Limb (tissue), 2 donors: Measurements from ENCODE around the gene SFN.
A peak's percentile ranks its signal among the peaks of the same experiment; 100 is the strongest.
"Not testable (repeated sequence)": the region's sequence is repeated elsewhere in the genome, so short reads cannot be mapped to it uniquely, and the experiment has no call there.

Experiments
- DNase-seq, 2 donors: peaks; one replicate each; pipeline ENCODE4 v3.0.0-alpha.2; 2016; ENCODE audit errors: extremely low spot score in 2 of 2

Gene SFN

GRCh38 chr1:26864610-26865480, 1.9 kb downstream of the SFN start:
- DNase-seq, result peak; percentile 98

- DNase-seq, result not testable (repeated sequence)
These were observed 10.1 kb downstream of the SFN start for GRCh38 chr1:26873097-26873496.

- DNase-seq, result no peak
These were observed 11.9 kb downstream of the SFN start for GRCh38 chr1:26874896-26875295.

- no peak for DNase-seq
These were observed 14.4 kb downstream of the SFN start for GRCh38 chr1:26877326-26877725.

GRCh38 chr1:26879793-26880192, 16.8 kb downstream of the SFN start:
- no peak for DNase-seq

GRCh38 chr1:26881611-26882010, 18.7 kb downstream of the SFN start:
- not testable (repeated sequence) for DNase-seq

GRCh38 chr1:26882696-26883463, 19.9 kb downstream of the SFN start:
- no peak for DNase-seq

- DNase-seq, result no peak
These were observed 24.2 kb downstream of the SFN start for GRCh38 chr1:26887125-26887524.

- DNase-seq, result no peak
These were observed 25.3 kb downstream of the SFN start for GRCh38 chr1:26888231-26888630.

GRCh38 chr1:26889551-26890466, 26.9 kb downstream of the SFN start, which contains the start of gene GPN2:
GPN2 (minus strand) TSS chr1:26890283; CDS start chr1:26890096, 187 bp downstream.
- peak; percentile 83 to 85 for DNase-seq

GRCh38 chr1:26890467-26890796, 27.5 kb downstream of the SFN start:
- DNase-seq, result no peak

GRCh38 chr1:26894263-26894662, 31.3 kb downstream of the SFN start:
- DNase-seq, result no peak

GRCh38 chr1:26897351-26897750, 34.4 kb downstream of the SFN start:
- no peak for DNase-seq

GRCh38 chr1:26900001-26900814, 37.3 kb downstream of the SFN start, which contains the start of gene GPATCH3:
GPATCH3 (minus strand) TSS chr1:26900467; CDS start chr1:26900442, 25 bp downstream.
- peak; percentile 92 for DNase-seq

GRCh38 chr1:26900815-26901511, 38.0 kb downstream of the SFN start:
- no peak for DNase-seq

- no peak for DNase-seq
These were observed 44.3 kb downstream of the SFN start for GRCh38 chr1:26907071-26907917.

GRCh38 chr1:26909951-26910342, 47.0 kb downstream of the SFN start:
- DNase-seq, result no peak

GRCh38 chr1:26910343-26911160, 47.6 kb downstream of the SFN start:
- DNase-seq, result no peak
